GM23248 (cell line): ENCODE results near the gene TSPAN5.

ENCODE experiments used
- EZH2 ChIP-seq: fragments of 200-600 bp; sonication (generic); IDR thresholded peaks from 2 replicates; pipeline ENCODE4 v1.6.1; 2018; ENCODE audit warnings: antibody characterized with exemption, mild to moderate bottlenecking; ENCODE audit not compliant: insufficient read depth, poor library complexity, severe bottlenecking
- EZH2phosphoT487 ChIP-seq: fragments of 200-600 bp; sonication (generic); IDR thresholded peaks from 2 replicates; pipeline ENCODE4 v1.6.1; 2018; ENCODE audit warnings: antibody characterized with exemption, moderate library complexity, mild to moderate bottlenecking, low read depth; ENCODE audit not compliant: insufficient read depth

GRCh38 chr4:98584265-98584664, 74.1 kb downstream of the TSPAN5 start:
- TF ChIP-seq EZH2phosphoT487 (no peak), EZH2 (no peak)
